Duodenal mucosa (tissue), 2 donors: ENCODE data around the gene CD14.
A peak's percentile ranks its signal among the peaks of the same experiment; 100 is the strongest.
"Not testable (repeated sequence)": the region's sequence is repeated elsewhere in the genome, so short reads cannot be mapped to it uniquely, and the experiment has no call there.

Experiments used
- H3K27ac ChIP-seq: one replicate; pipeline ENCODE4 v1.7.0; 2013; ENCODE audit warnings: low read depth, low read length
- H3K27me3 ChIP-seq, 2 donors: one replicate each; pipeline ENCODE4 v1.7.0; 2013; ENCODE audit warnings: low read length in 2 of 2, control low read depth in 1 of 2; ENCODE audit not compliant: insufficient read depth in 2 of 2, control insufficient read depth in 1 of 2
- H3K36me3 ChIP-seq, 2 donors: one replicate each; pipeline ENCODE4 v1.7.0; 2013; ENCODE audit warnings: low read length in 2 of 2, control low read depth in 1 of 2; ENCODE audit not compliant: insufficient read depth in 2 of 2, control insufficient read depth in 1 of 2
- H3K4me1 ChIP-seq, 2 donors: one replicate each; pipeline ENCODE4 v1.7.0; 2013; ENCODE audit warnings: low read length in 2 of 2, control low read depth in 1 of 2; ENCODE audit not compliant: insufficient read depth in 2 of 2, control insufficient read depth in 1 of 2
- H3K4me3 ChIP-seq, 2 donors: one replicate each; pipeline ENCODE4 v1.7.0; 2013; ENCODE audit warnings: low read length in 2 of 2, low read depth in 1 of 2
- H3K9ac ChIP-seq, 2 donors: one replicate each; pipeline ENCODE4 v1.7.0; 2013; ENCODE audit warnings: low read length in 2 of 2, low read depth in 1 of 2
- H3K9me3 ChIP-seq, 2 donors: one replicate each; pipeline ENCODE4 v1.7.0; 2013; ENCODE audit warnings: low read length in 2 of 2, control low read depth in 1 of 2; ENCODE audit not compliant: control insufficient read depth in 1 of 2

Gene CD14

GRCh38 chr5:140633021-140633471, at the start of gene CD14:
CD14 (minus strand) TSS chr5:140633175; CDS start chr5:140633071, 104 bp downstream.
- Histone ChIP-seq H3K4me1 (peaks cover 12 to 19% of the 10 kb centered on the region in 2 donors), H3K27me3 (no peaks in the 10 kb centered on the region), H3K36me3 (no peaks in the 10 kb centered on the region), H3K9ac (peak within 1 kb of the TSS; percentile 63 to 78), H3K9me3 (peaks cover 0 to 3% of the 10 kb centered on the region in 2 donors), H3K27ac (peak within 1 kb of the TSS; percentile 52), H3K4me3 (peak within 1 kb of the TSS; percentile 72 to 94)

DNA sequence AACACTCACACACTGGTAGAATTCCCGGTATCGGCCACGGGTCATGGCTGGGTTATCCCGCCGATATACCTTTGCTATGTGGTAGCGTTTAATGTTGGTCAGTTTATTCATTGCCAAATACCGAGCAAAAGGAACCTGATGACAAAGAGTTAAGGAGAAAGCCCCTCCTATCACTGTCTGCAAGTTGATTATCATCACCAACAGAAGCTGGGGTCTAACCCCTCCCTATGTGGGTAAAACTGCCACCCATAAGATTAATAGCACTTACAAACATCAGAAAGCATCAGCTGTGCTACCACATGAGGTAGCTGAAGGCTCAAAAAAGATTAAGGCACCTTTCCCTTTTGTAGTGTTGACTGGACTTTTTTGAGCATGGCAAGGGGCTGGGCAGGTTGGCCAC, 46.0 kb upstream of the CD14 start:
- H3K27me3 ChIP-seq = no peaks in the 10 kb centered on the region

DNA sequence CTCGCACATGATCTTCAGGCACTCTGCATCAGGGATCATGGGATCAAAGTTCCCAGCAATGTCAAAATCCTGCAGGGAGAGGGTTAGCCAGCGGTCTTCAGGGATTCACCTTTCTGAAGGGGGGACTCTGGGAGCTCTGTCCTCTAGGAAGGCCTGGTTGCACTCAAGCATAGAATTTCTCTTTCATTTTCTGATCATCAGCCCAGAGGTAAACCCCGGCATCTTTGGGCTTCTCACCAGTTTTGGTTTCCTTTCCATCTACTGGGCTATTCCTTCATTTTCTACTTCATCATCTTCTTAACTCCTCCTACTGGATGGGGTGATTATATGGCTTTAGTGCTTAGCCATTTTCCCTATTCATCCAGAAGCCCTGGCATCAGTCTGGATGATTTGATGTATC, 45.0 kb upstream of the CD14 start:
- peaks cover 34 to 78% of the 10 kb centered on the region in 2 donors for H3K36me3 ChIP-seq
- H3K27me3 ChIP-seq = no peaks in the 10 kb centered on the region
- H3K27ac ChIP-seq = no peak overlapping the region
- no peaks in the 10 kb centered on the region for H3K4me1 ChIP-seq
- H3K9me3 ChIP-seq = no peaks in the 10 kb centered on the region
- H3K4me3 ChIP-seq = no peak overlapping the region
- no peak overlapping the region for H3K9ac ChIP-seq

More for the DNA sequence above, 46.0 kb upstream of the CD14 start:
- no peaks in the 10 kb centered on the region for H3K4me1 ChIP-seq
- H3K36me3 ChIP-seq = peaks cover 34 to 74% of the 10 kb centered on the region in 2 donors
- H3K4me3 ChIP-seq = no peak overlapping the region
- no peak overlapping the region for H3K9ac ChIP-seq
- no peaks in the 10 kb centered on the region for H3K9me3 ChIP-seq
- H3K27ac ChIP-seq = no peak overlapping the region

DNA sequence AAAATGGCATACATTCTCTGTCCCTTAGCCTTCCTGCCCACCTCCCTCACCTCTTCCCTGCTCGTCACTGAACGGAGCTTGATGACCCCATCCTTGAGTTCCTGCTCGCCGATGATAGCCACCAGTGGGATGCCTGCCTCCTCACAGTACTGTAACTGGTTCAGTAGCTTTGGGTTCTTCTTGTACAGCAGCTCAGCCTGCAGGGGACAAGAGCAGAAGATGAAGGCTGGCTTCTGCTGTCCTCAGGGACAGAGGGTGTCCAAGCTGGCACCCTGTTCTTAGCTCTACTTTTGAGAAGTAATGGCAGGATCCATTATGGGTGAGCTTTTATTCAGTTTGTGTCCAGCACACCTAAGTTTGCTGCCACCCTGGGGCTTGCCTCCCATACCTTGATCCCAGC, 41.7 kb upstream of the CD14 start:
- H3K36me3 ChIP-seq = peaks cover 31 to 84% of the 10 kb centered on the region in 2 donors
- H3K9me3 ChIP-seq = no peaks in the 10 kb centered on the region
- H3K4me3 ChIP-seq = no peak overlapping the region
- no peaks in the 10 kb centered on the region for H3K4me1 ChIP-seq
- H3K27ac ChIP-seq = no peak overlapping the region
- no peak overlapping the region for H3K9ac ChIP-seq
- no peaks in the 10 kb centered on the region for H3K27me3 ChIP-seq

- Histone ChIP-seq H3K9ac (no peak overlapping the region), H3K4me1 (no peaks in the 10 kb centered on the region), H3K27ac (no peak overlapping the region), H3K36me3 (peaks cover 27 to 84% of the 10 kb centered on the region in 2 donors), H3K4me3 (no peak overlapping the region), H3K9me3 (no peaks in the 10 kb centered on the region), H3K27me3 (no peaks in the 10 kb centered on the region)
Measured at GRCh38 chr5:140674211-140674610, 41.2 kb upstream of the CD14 start.

GRCh38 chr5:140673187-140673976, 40.4 kb upstream of the CD14 start, which contains the start of gene DND1:
DND1 (minus strand) TSS chr5:140673576; CDS start chr5:140673542, 34 bp downstream.
- Histone ChIP-seq H3K27ac (no peak within 1 kb of the TSS), H3K9me3 (no peaks in the 10 kb centered on the region), H3K4me3 (no peak within 1 kb of the TSS), H3K27me3 (no peaks in the 10 kb centered on the region), H3K4me1 (no peaks in the 10 kb centered on the region), H3K9ac (no peak within 1 kb of the TSS), H3K36me3 (peaks cover 31 to 87% of the 10 kb centered on the region in 2 donors)

DNA sequence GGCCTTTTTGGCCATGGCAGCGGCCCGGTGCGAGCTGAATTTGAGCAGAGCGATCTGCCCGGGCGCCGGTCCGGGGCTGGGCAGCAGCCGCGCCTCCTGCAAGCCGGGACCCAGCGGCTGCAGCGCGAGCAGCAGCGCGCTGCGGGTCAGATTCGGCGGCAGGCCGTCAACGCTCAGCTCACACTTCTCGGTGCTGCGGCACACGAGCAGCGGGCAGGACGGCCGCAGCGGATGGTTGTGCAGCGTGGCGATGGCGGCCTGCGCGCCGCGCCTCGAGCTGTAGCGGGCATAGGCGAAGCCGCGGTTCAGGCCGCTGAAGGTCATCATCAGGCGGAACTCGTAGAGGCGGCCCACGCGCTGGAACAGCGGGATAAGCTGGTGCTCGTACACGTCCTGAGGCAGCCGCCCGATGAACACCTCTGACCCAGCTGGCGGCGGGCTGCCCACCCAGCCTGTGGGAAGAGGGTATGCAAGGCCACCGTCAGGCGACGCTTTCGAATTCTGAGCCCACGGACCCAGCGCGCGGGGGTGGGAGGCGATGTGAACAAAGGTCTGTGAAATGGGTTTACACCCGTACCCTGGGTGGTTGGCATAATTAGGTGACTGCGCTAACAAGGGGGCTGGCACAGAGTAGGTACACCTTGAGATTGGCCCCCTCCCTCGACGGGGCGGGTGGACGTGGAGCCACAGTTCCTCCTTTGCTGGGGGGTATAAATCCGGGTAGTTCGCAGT, 39.6 kb upstream of the CD14 start:
- no peak overlapping the region for H3K27ac ChIP-seq
- no peaks in the 10 kb centered on the region for H3K27me3 ChIP-seq

GRCh38 chr5:140671472-140672125, 38.6 kb upstream of the CD14 start:
- Histone ChIP-seq H3K9me3 (no peaks in the 10 kb centered on the region), H3K9ac (no peak overlapping the region), H3K4me3 (no peak overlapping the region), H3K36me3 (peaks cover 30 to 88% of the 10 kb centered on the region in 2 donors), H3K27me3 (no peaks in the 10 kb centered on the region), H3K27ac (no peak overlapping the region), H3K4me1 (peaks cover 0 to under 1% of the 10 kb centered on the region in 2 donors)

More for the DNA sequence above, 39.6 kb upstream of the CD14 start:
- Histone ChIP-seq H3K9ac (no peak overlapping the region), H3K4me1 (no peaks in the 10 kb centered on the region), H3K9me3 (no peaks in the 10 kb centered on the region), H3K4me3 (no peak overlapping the region), H3K36me3 (peaks cover 38 to 92% of the 10 kb centered on the region in 2 donors)

- H3K9me3 ChIP-seq, H3K4me1 ChIP-seq, H3K27ac ChIP-seq, H3K27me3 ChIP-seq, H3K4me3 ChIP-seq, H3K9ac ChIP-seq: not testable (repeated sequence)
- peaks cover 26 to 83% of the 10 kb centered on the region in 2 donors for H3K36me3 ChIP-seq
Measured at GRCh38 chr5:140671035-140671434, 38.1 kb upstream of the CD14 start.
